GM12892 (cell line): ENCODE results near the gene KIRREL3.

Experiments
- DNase-seq: peaks from one replicate; pipeline ENCODE4 v3.0.0; 2011; ENCODE audit not compliant: insufficient read length
- FAIRE-seq: peaks from 2 replicates; lab custom pipeline; 2011; peaks lifted over from hg19 to GRCh38; lab: Jason Lieb, UNC
- POLR2A ChIP-seq: IDR thresholded peaks from 2 replicates; pipeline ENCODE4 v1.6.1; 2011; ENCODE audit warnings: low read depth, low read length, control low read depth
- POLR2AphosphoS5 ChIP-seq: IDR thresholded peaks from 2 replicates; pipeline ENCODE4 v1.6.1; 2011; ENCODE audit warnings: low read depth, low read length, control low read depth
- TAF1 ChIP-seq: IDR thresholded peaks from 2 replicates; pipeline ENCODE4 v1.6.1; 2011; ENCODE audit warnings: low read depth, mild to moderate bottlenecking, control low read depth, low read length, borderline replicate concordance

KIRREL3 gene

DNA sequence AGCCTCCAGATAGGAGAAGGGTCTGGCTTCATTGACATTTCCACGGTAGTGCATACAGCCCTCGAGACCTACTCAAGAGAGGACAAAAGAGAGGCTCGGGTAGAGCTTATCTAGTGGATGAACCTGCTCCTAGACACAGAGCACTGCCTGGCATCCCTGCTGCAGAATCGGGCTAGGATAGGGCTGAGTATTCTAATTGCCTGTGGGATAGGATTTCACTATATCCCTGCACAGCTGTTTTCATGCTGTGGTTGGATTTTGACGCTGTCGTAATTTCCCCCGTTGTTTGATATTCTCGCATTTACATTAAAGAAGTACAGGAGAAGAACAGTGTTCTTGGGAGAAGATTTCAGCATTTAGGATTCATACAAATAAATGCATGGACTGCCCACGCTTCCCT lies 107.8 kb downstream of the KIRREL3 start:
- FAIRE-seq (no peak), DNase-seq (no peak)
- no peak for TF ChIP-seq POLR2A
- no peak for TF ChIP-seq POLR2AphosphoS5
- TF ChIP-seq TAF1 = no peak

DNA sequence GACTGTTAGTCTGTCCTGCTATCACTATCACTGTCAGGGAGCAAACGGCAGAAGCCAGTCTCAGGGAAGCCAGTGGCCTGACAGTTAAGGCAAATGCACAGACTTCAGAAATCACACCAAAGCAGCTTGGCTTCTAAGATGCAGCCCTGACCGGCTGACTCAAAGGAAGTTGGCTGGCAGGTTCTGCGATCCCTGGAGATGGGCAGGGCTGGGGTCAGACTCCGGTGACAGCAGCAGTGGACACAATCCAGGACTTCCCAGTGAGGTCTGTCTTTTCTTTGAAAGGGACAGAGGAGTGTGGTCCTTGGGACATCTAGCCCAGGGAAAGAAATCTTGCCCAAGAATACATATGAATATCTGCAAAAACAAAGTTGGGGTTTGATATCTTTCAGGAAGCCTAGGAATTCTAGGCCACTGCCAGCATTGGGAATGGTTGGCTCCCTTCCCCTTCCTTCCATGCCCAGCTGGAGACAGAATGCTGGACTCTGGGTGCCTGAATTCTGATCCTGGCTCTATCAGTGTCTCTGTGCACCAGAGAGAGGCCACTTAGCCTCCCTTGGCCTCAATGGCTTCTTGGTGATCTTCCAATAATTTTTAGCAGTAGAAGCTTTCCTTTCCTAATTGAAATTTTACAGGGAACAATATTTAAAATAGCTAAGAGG lies 108.9 kb downstream of the KIRREL3 start:
- DNase-seq = no peak
- FAIRE-seq = no peak

DNA sequence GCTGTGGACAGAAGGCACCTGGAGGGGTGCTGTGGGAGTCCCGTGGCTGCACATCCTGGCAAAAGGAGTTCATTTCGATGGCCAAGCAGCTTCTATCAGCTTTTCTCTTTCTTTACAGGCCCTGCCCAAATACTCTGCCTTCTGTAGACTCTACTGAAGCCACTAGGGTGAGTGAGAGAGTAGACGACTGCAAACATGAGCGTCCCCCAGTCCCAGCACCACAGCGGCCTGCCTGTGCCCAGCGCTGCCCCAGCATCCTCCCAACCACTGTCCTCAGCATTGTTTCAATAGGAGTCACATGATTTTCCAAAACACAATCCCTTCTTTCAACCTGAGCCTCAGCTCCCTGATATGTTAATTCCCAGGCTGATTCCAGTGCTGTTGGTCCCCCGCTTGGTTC lies 110.0 kb downstream of the KIRREL3 start:
- no peak for TF ChIP-seq POLR2AphosphoS5
- TF ChIP-seq TAF1 = no peak
- TF ChIP-seq POLR2A = no peak
- no peak for DNase-seq
- FAIRE-seq = no peak

More for the DNA sequence above, 108.9 kb downstream of the KIRREL3 start:
- TF ChIP-seq TAF1 (no peak), POLR2A (no peak), POLR2AphosphoS5 (no peak)

DNA sequence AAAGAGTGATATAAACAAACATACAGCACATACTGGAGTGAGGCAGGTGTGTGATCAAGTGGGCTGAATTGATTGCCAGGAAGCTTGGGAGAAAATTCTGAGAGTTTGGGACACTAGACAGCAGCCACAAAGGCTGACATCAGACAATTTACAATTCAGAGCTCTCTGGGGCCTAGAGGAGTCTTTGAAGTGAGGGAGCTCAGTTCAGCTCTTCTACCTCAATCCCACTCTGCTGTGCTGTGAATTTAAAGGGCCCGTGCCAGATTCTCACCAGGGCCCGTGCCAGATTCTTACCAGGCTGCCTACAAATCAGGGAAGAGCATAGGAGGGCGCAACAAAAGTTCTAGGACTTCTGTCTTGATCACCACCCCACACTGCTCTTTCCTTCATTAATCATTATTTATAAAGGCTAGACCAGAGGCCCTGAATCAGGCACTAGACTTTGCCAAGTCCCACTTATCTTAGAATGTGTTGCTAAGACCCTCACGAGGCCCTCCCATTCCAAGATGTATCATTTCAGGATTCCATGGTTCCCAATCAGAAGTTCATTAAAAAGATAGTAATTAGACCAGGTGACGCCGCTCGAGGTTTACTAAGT lies 112.4 kb downstream of the KIRREL3 start:
- DNase-seq (no peak), FAIRE-seq (no peak)
- TF ChIP-seq POLR2AphosphoS5 (no peak), POLR2A (no peak), TAF1 (no peak)

DNA sequence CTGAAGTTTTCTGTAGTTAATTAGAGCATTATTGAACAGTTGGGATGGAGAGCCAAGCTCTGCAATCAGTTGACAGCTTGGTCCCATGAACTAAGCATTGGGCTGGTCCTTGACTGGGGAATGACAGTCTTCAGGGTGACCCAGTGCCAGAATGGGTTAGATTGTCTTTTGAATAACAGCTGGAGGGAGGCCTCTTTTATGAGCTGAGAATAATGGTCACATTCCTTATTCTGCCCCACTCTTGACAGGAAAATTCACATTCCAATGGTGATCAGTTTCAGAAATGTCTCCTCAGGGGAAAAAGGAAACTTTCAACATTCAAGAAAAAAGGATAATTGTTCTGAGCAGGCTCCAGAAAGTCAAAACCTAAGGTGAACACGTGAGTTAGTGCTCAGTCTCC lies 113.9 kb downstream of the KIRREL3 start:
- DNase-seq (no peak), FAIRE-seq (no peak)
- TF ChIP-seq TAF1 (no peak), POLR2A (no peak), POLR2AphosphoS5 (no peak)

DNA sequence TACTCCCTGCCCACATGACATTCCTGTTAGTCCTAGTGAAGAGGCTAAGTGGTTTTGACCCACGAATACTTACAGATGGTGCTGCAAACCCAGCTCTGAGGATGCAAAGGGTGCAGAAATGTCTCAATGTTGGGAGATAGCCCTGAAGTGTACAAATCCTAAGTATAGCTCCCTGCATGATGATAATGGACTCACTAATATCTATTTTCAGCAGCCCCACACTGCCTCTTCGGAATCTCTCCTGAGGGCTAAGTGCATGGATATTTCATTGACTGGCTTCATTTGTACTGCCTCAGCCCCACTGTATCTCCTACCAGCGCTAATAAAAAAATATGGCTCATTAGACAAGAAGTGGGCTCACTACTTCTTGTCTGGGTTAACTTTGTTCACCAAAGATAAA lies 114.5 kb downstream of the KIRREL3 start:
- DNase-seq (no peak), FAIRE-seq (no peak)
- TF ChIP-seq TAF1 (no peak), POLR2AphosphoS5 (no peak), POLR2A (no peak)

DNA sequence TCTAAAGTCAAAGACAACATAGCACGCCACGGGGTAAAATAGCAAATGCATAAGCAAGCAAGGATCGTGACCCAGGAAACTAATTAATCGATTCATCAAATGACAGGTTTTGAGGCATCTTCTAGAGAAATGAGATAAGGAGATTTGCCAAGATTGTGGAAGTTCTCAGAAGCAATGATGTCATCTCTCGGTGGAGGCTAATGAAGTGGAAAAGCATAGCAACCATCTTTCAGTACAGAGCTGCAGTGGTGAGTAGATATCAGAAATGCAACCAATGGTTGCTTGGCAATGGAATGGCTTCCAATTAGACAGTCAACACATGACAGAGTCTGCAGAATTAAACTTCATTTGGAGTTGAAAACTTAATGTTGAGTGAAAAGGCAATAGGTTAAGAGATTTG lies 116.0 kb downstream of the KIRREL3 start:
- DNase-seq = no peak
- FAIRE-seq = no peak
- TF ChIP-seq POLR2A (no peak), TAF1 (no peak), POLR2AphosphoS5 (no peak)

DNA sequence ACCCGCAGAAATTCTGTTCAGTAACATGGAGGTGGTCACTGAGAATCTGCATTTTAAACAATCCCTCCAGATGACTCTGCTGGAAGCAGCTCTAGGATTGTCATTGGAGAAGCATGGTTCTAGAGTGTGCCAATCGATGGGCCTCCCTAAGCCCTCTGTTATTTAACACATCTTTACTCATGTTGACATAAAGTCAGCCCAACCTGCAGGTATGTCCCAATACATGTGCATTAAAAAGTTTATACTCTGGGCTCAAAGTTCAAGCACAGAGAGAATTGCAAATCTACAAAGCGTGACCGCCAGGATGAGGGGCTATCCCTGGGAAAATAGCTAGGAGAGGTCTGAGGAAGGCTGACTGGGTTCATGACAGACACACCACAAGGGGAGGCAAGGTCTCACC lies 116.4 kb downstream of the KIRREL3 start:
- FAIRE-seq (no peak), DNase-seq (no peak)
- TF ChIP-seq POLR2A = no peak
- no peak for TF ChIP-seq TAF1
- TF ChIP-seq POLR2AphosphoS5 = no peak

DNA sequence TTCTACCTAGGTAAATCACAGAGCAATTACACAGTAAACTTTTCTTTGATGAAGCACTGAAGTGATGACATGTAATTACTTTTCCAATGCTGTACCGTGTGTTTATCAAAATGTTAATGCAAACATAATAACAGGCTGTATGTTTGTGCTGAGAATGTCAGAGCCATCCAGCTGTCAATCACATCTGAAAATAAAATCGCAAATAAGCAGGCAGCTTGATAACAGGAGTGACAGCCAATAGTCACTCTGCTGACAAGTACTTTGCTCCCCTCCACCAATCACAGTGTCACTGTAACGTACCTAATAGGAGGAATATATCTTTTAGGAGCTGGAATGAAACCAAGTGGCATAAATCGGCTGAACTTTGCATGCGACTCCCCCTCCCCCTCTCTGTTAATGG lies 119.7 kb downstream of the KIRREL3 start:
- DNase-seq (no peak), FAIRE-seq (peak; percentile 30)
- TF ChIP-seq POLR2A = no peak
- TF ChIP-seq TAF1 = no peak
- TF ChIP-seq POLR2AphosphoS5 = no peak

DNA sequence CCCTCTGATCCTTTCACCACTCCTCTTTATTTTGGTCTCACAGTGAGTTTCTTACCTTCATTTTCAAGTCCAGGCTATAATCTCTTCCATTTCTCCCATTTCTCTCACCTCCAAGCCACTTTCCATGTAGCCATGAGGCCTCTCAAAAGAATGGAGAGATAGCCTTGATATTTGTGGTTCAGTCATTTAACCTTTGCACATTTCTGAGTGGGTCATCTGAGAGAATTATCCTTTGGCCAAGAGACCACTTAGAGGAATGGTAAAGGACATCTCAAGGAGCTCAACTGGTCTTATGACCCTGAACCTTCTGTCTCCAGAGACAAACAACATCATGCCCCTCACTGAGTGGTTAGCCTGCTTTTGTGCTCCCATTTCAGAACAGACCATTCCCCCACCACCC lies 121.1 kb downstream of the KIRREL3 start:
- TF ChIP-seq POLR2AphosphoS5 = no peak
- FAIRE-seq (no peak), DNase-seq (no peak)

DNA sequence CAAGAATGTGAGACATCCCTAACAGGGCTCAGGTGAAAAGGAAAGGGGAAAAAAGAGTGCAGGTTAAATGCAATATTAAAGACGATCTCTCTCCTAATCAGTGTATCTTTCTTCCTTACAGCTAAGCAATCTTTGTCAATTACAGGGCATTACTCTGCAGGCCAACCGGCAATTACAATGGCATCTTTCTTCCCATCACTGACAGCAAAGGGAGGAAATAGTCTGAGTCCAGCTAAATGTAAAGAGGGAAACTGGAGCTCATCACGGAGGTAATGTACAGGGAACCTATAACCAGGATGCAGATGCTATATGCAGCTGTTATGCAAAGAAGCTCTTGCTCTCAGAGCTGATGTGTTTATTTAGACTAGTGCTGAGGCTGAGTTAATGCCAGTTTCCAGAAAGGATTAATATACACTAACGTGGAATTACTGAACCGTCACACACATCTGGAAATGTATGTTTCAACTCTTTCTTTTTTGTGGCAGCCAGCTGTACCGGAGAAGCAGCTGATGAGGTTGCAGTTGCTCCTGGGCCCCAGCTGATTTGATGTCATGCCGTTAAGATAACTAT lies 121.6 kb downstream of the KIRREL3 start:
- DNase-seq = no peak
- no peak for FAIRE-seq
- TF ChIP-seq POLR2AphosphoS5 = no peak

DNA sequence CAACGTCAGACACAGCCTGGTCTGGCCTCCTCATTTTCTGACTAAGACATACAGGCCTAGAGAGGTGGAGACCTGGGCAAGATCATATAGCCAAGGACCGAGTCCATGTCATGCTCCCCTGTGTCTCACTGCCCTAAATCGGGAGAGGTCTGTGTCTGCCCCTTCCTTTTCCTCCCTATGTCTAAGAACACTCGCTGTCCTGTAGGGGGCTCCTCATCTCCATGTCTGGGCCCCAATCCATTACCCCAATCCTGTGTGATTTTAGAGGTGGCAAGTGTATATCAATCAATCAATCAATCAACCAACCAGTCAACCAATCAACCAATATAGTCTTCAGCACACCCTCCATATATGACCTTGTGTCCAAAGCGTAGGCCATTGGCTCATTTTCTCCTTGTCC lies 125.7 kb downstream of the KIRREL3 start:
- no peak for DNase-seq

More for the DNA sequence above, 125.7 kb downstream of the KIRREL3 start:
- no peak for FAIRE-seq
- TF ChIP-seq POLR2A (no peak), TAF1 (no peak), POLR2AphosphoS5 (no peak)
